OCI-LY7 (cell line): ENCODE data around the gene RPL38.
"Not testable (repeated sequence)": the region's sequence is repeated elsewhere in the genome, so short reads cannot be mapped to it uniquely, and the experiment has no call there.

Source experiments
- CTCF ChIP-seq: fragments of 200-600 bp; sonication (generic); conservative IDR thresholded peaks from 2 replicates; pipeline ENCODE4 v1.5.1; 2014; ENCODE audit warnings: mild to moderate bottlenecking, antibody characterized with exemption, low read length, moderate library complexity, mixed read lengths
- EZH2phosphoT487 ChIP-seq: fragments of 200-600 bp; sonication (generic); IDR thresholded peaks from 2 replicates; pipeline ENCODE4 v1.6.1; 2018; ENCODE audit warnings: low read depth, borderline replicate concordance, mild to moderate bottlenecking, mixed run types, antibody characterized with exemption, low read length, moderate library complexity, mixed read lengths

- TF ChIP-seq CTCF, EZH2phosphoT487: not testable (repeated sequence)
Measured at GRCh38 chr17:74188687-74189086, 14.8 kb upstream of the RPL38 start.
